M059J (cell line): ENCODE data around the gene KRTAP1-4. TPM values are rescaled to one million over a fixed set of nuclear protein-coding genes. Genes with fewer than 3 reads are reported as not detected.
A peak's percentile ranks its signal among the peaks of the same experiment; 100 is the strongest.
"Not testable (repeated sequence)": the region's sequence is repeated elsewhere in the genome, so short reads cannot be mapped to it uniquely, and the experiment has no call there.

Source experiments
- DNase-seq: peaks from one replicate; pipeline ENCODE4 v3.0.0-alpha.2; 2012; ENCODE audit warnings: low read depth
- total RNA-seq: library from RNA; depleted of rRNA; stranded (reverse); fragments of >200 nt; shearing (Covaris generic); gene quantifications from 2 replicates; pipeline ENCODE4 v1.2.3, GENCODE V29; 2014; rRNA removed

KRTAP1-4 gene
- total RNA-seq, 1 experiment from 2014 or later: not detected

- no peak for DNase-seq
Measured at GRCh38 chr17:41004397-41004796, 25.6 kb downstream of the KRTAP1-4 start.

GRCh38 chr17:41003926-41004325 is 26.1 kb downstream of the KRTAP1-4 start:
- no peak for DNase-seq

- no peak for DNase-seq
Measured at GRCh38 chr17:41002814-41003213, 27.2 kb downstream of the KRTAP1-4 start.

- DNase-seq: no peak
Measured at GRCh38 chr17:41001795-41002194, 28.2 kb downstream of the KRTAP1-4 start.

GRCh38 chr17:40999563-40999962 is 30.4 kb downstream of the KRTAP1-4 start, which contains the start of gene KRTAP3-2:
Gene KRTAP3-2, minus strand, starts transcription at chr17:40999906. Its CDS starts 53 bp downstream, at chr17:40999853.
- not testable (repeated sequence) for DNase-seq

GRCh38 chr17:40997361-40997760 is 32.6 kb downstream of the KRTAP1-4 start:
- DNase-seq: no peak

GRCh38 chr17:40996829-40997228 is 33.2 kb downstream of the KRTAP1-4 start:
- peak; percentile 79 for DNase-seq

- no peak for DNase-seq
Measured at GRCh38 chr17:40995116-40995515, 34.9 kb downstream of the KRTAP1-4 start.

- DNase-seq: peak; percentile 35
Measured at GRCh38 chr17:40993839-40994238, 36.2 kb downstream of the KRTAP1-4 start, which contains the start of gene KRTAP3-3. Gene KRTAP3-3, minus strand, starts transcription at chr17:40994164. Its CDS starts 67 bp downstream, at chr17:40994097.

GRCh38 chr17:40993084-40993483 is 36.9 kb downstream of the KRTAP1-4 start:
- no peak for DNase-seq

GRCh38 chr17:40992666-40993065 is 37.3 kb downstream of the KRTAP1-4 start:
- no peak for DNase-seq

- no peak for DNase-seq
Measured at GRCh38 chr17:40986920-40987319, 43.1 kb downstream of the KRTAP1-4 start.

GRCh38 chr17:40984226-40984625 is 45.8 kb downstream of the KRTAP1-4 start, which contains the start of gene KRT40:
Gene KRT40, minus strand, starts transcription at chr17:40984326. Its CDS starts 53 bp downstream, at chr17:40984273.
- no peak for DNase-seq

GRCh38 chr17:40981115-40981514 is 48.9 kb downstream of the KRTAP1-4 start:
- DNase-seq: no peak

- DNase-seq: no peak
Measured at GRCh38 chr17:40980596-40980995, 49.4 kb downstream of the KRTAP1-4 start.

- DNase-seq: no peak
Measured at GRCh38 chr17:40980117-40980516, 49.9 kb downstream of the KRTAP1-4 start.

Other genes with a start within 250 kb of the KRTAP1-4 start
- gene KRT27, start 247.6 kb downstream of the KRTAP1-4 start, total RNA-seq: not detected in 2 replicates
- not detected in 2 replicates for gene KRT28, start 230.2 kb downstream of the KRTAP1-4 start, total RNA-seq
- 42.0 and 66.9 TPM in 2 replicates for gene KRT10, start 207.6 kb downstream of the KRTAP1-4 start, total RNA-seq
- gene KRT12, start 163.0 kb downstream of the KRTAP1-4 start, total RNA-seq: not detected in 2 replicates
- gene KRT20, start 145.0 kb downstream of the KRTAP1-4 start, total RNA-seq: 0.17 TPM in 1 of 2 replicates, not detected in the other
- gene KRT23, start 92.5 kb downstream of the KRTAP1-4 start, total RNA-seq: not detected in 2 replicates
- 0.20 TPM in 1 of 2 replicates, not detected in the other for gene KRT39, start 63.2 kb downstream of the KRTAP1-4 start, total RNA-seq
- not detected in 2 replicates for gene KRT40, start 45.9 kb downstream of the KRTAP1-4 start, total RNA-seq
- 0.22 TPM in 1 of 2 replicates, not detected in the other for gene KRTAP3-3, start 36.0 kb downstream of the KRTAP1-4 start, total RNA-seq
- not detected in 2 replicates for gene KRTAP3-2, start 30.3 kb downstream of the KRTAP1-4 start, total RNA-seq
- gene KRTAP3-1, start 21.1 kb downstream of the KRTAP1-4 start, total RNA-seq: 0.64 and 0.71 TPM in 2 replicates
- 3.2 and 5.7 TPM in 2 replicates for gene KRTAP1-5, start 3.0 kb downstream of the KRTAP1-4 start, total RNA-seq
- not detected in 2 replicates for gene KRTAP1-3, start 4.7 kb upstream of the KRTAP1-4 start, total RNA-seq
- not detected in 2 replicates for gene KRTAP1-1, start 11.3 kb upstream of the KRTAP1-4 start, total RNA-seq
- gene KRTAP2-1, start 17.1 kb upstream of the KRTAP1-4 start, total RNA-seq: not detected in 2 replicates
- gene KRTAP2-2, start 25.0 kb upstream of the KRTAP1-4 start, total RNA-seq: not detected in 2 replicates
- gene KRTAP2-3, start 29.9 kb upstream of the KRTAP1-4 start, total RNA-seq: 0.34 and 3.2 TPM in 2 replicates
- not detected in 2 replicates for gene KRTAP2-4, start 35.7 kb upstream of the KRTAP1-4 start, total RNA-seq
- gene KRTAP4-7, start 54.0 kb upstream of the KRTAP1-4 start, total RNA-seq: not detected in 2 replicates
- 0.10 TPM in 1 of 2 replicates, not detected in the other for gene KRTAP4-8, start 67.9 kb upstream of the KRTAP1-4 start, total RNA-seq
- gene KRTAP4-16, start 72.0 kb upstream of the KRTAP1-4 start, total RNA-seq: not detected in 2 replicates
- not detected in 2 replicates for gene KRTAP4-9, start 75.2 kb upstream of the KRTAP1-4 start, total RNA-seq
- gene KRTAP4-11, start 88.2 kb upstream of the KRTAP1-4 start, total RNA-seq: not detected in 2 replicates
- gene KRTAP4-12, start 94.0 kb upstream of the KRTAP1-4 start, total RNA-seq: not detected in 2 replicates
- not detected in 2 replicates for gene KRTAP4-6, start 110.3 kb upstream of the KRTAP1-4 start, total RNA-seq
- not detected in 2 replicates for gene KRTAP4-5, start 119.6 kb upstream of the KRTAP1-4 start, total RNA-seq
- not detected in 2 replicates for gene KRTAP4-4, start 130.6 kb upstream of the KRTAP1-4 start, total RNA-seq
- not detected in 2 replicates for gene KRTAP4-3, start 138.0 kb upstream of the KRTAP1-4 start, total RNA-seq
- not detected in 2 replicates for gene KRTAP4-2, start 148.0 kb upstream of the KRTAP1-4 start, total RNA-seq
- not detected in 2 replicates for gene KRTAP4-1, start 154.7 kb upstream of the KRTAP1-4 start, total RNA-seq
- gene KRTAP9-1, start 159.7 kb upstream of the KRTAP1-4 start, total RNA-seq: not detected in 2 replicates
- not detected in 2 replicates for gene KRTAP9-2, start 196.5 kb upstream of the KRTAP1-4 start, total RNA-seq
- gene KRTAP9-3, start 202.3 kb upstream of the KRTAP1-4 start, total RNA-seq: not detected in 2 replicates
- gene KRTAP9-8, start 207.8 kb upstream of the KRTAP1-4 start, total RNA-seq: not detected in 2 replicates
- not detected in 2 replicates for gene KRTAP9-4, start 219.5 kb upstream of the KRTAP1-4 start, total RNA-seq
- not detected in 2 replicates for gene KRTAP9-9, start 225.2 kb upstream of the KRTAP1-4 start, total RNA-seq
- not detected in 2 replicates for gene KRTAP9-6, start 235.2 kb upstream of the KRTAP1-4 start, total RNA-seq
- not detected in 2 replicates for gene KRTAP9-7, start 245.5 kb upstream of the KRTAP1-4 start, total RNA-seq